ENCODE results near the gene DNMT1.

DNMT1 gene

GRCh38 chr19:10141973-10142372 lies 52.8 kb downstream of the DNMT1 start:
- Mint-ChIP-seq H3K4me3 (no peak overlapping the region), H3K27me3 (no peaks in the 10 kb centered on the region), H3K4me1 (peaks cover 37% of the 10 kb centered on the region), H3K36me3 (peaks cover 17% of the 10 kb centered on the region), H3K9me3 (no peaks in the 10 kb centered on the region), H3K27ac (peak overlapping the region; percentile 30)

GRCh38 chr19:10141479-10141878 lies 53.3 kb downstream of the DNMT1 start:
- Mint-ChIP-seq H3K36me3 (peaks cover 15% of the 10 kb centered on the region), H3K27ac (peak overlapping the region; percentile 30), H3K4me3 (no peak overlapping the region), H3K27me3 (no peaks in the 10 kb centered on the region), H3K4me1 (peaks cover 36% of the 10 kb centered on the region), H3K9me3 (no peaks in the 10 kb centered on the region)

GRCh38 chr19:10139952-10140351 lies 54.8 kb downstream of the DNMT1 start:
- Mint-ChIP-seq H3K27me3 (no peaks in the 10 kb centered on the region), H3K36me3 (peaks cover 6% of the 10 kb centered on the region), H3K4me3 (no peak overlapping the region), H3K9me3 (no peaks in the 10 kb centered on the region), H3K4me1 (peaks cover 34% of the 10 kb centered on the region), H3K27ac (no peak overlapping the region)

- Mint-ChIP-seq H3K27me3 (no peaks in the 10 kb centered on the region), H3K4me1 (peaks cover 34% of the 10 kb centered on the region), H3K9me3 (no peaks in the 10 kb centered on the region), H3K4me3 (no peak overlapping the region), H3K27ac (peak overlapping the region; percentile 12), H3K36me3 (peaks cover 5% of the 10 kb centered on the region)
Observed at GRCh38 chr19:10138879-10139795, 55.6 kb downstream of the DNMT1 start.

- H3K36me3 Mint-ChIP-seq: peaks cover 6% of the 10 kb centered on the region
- no peaks in the 10 kb centered on the region for H3K27me3 Mint-ChIP-seq
- H3K9me3 Mint-ChIP-seq: no peaks in the 10 kb centered on the region
- peaks cover 24% of the 10 kb centered on the region for H3K4me1 Mint-ChIP-seq
- no peak overlapping the region for H3K27ac Mint-ChIP-seq
- no peak overlapping the region for H3K4me3 Mint-ChIP-seq
Observed at GRCh38 chr19:10137751-10138682, 56.7 kb downstream of the DNMT1 start.

- H3K4me1 Mint-ChIP-seq: peaks cover 14% of the 10 kb centered on the region
- no peak overlapping the region for H3K27ac Mint-ChIP-seq
- no peaks in the 10 kb centered on the region for H3K9me3 Mint-ChIP-seq
- H3K27me3 Mint-ChIP-seq: no peaks in the 10 kb centered on the region
- H3K36me3 Mint-ChIP-seq: peaks cover 5% of the 10 kb centered on the region
- H3K4me3 Mint-ChIP-seq: no peak overlapping the region
Observed at GRCh38 chr19:10136936-10137335, 57.8 kb downstream of the DNMT1 start.

GRCh38 chr19:10135551-10136334 lies 59.0 kb downstream of the DNMT1 start:
- Mint-ChIP-seq H3K9me3 (no peaks in the 10 kb centered on the region), H3K4me1 (peaks cover 6% of the 10 kb centered on the region), H3K4me3 (no peak overlapping the region), H3K27me3 (no peaks in the 10 kb centered on the region), H3K27ac (no peak overlapping the region), H3K36me3 (peaks cover 8% of the 10 kb centered on the region)

- Mint-ChIP-seq H3K36me3 (peaks cover 11% of the 10 kb centered on the region), H3K27ac (no peak overlapping the region), H3K9me3 (no peaks in the 10 kb centered on the region), H3K27me3 (no peaks in the 10 kb centered on the region), H3K4me3 (no peak overlapping the region), H3K4me1 (peaks cover under 1% of the 10 kb centered on the region)
Observed at GRCh38 chr19:10134040-10134439, 60.7 kb downstream of the DNMT1 start.

GRCh38 chr19:10133596-10133995 lies 61.2 kb downstream of the DNMT1 start:
- Mint-ChIP-seq H3K27me3 (no peaks in the 10 kb centered on the region), H3K9me3 (no peaks in the 10 kb centered on the region), H3K4me3 (no peak overlapping the region), H3K36me3 (peaks cover 11% of the 10 kb centered on the region), H3K27ac (no peak overlapping the region), H3K4me1 (no peaks in the 10 kb centered on the region)

- H3K27ac Mint-ChIP-seq: no peak overlapping the region
- H3K4me1 Mint-ChIP-seq: no peaks in the 10 kb centered on the region
- no peaks in the 10 kb centered on the region for H3K9me3 Mint-ChIP-seq
- peaks cover 11% of the 10 kb centered on the region for H3K36me3 Mint-ChIP-seq
- no peaks in the 10 kb centered on the region for H3K27me3 Mint-ChIP-seq
- no peak overlapping the region for H3K4me3 Mint-ChIP-seq
Observed at GRCh38 chr19:10132905-10133304, 61.8 kb downstream of the DNMT1 start.

GRCh38 chr19:10126213-10126639 lies 68.5 kb downstream of the DNMT1 start:
- H3K27me3 Mint-ChIP-seq: no peaks in the 10 kb centered on the region
- no peak overlapping the region for H3K27ac Mint-ChIP-seq

GRCh38 chr19:10124429-10124828 lies 70.3 kb downstream of the DNMT1 start:
- H3K27ac Mint-ChIP-seq: no peak overlapping the region
- no peaks in the 10 kb centered on the region for H3K27me3 Mint-ChIP-seq
- no peak overlapping the region for H3K4me3 Mint-ChIP-seq
- no peaks in the 10 kb centered on the region for H3K9me3 Mint-ChIP-seq
- no peaks in the 10 kb centered on the region for H3K36me3 Mint-ChIP-seq
- peaks cover 5% of the 10 kb centered on the region for H3K4me1 Mint-ChIP-seq

More at GRCh38 chr19:10126213-10126639, 68.5 kb downstream of the DNMT1 start:
- no peak overlapping the region for H3K4me3 Mint-ChIP-seq
- no peaks in the 10 kb centered on the region for H3K4me1 Mint-ChIP-seq
- H3K9me3 Mint-ChIP-seq: no peaks in the 10 kb centered on the region
- peaks cover 3% of the 10 kb centered on the region for H3K36me3 Mint-ChIP-seq

GRCh38 chr19:10122045-10122444 lies 72.7 kb downstream of the DNMT1 start:
- H3K4me3 Mint-ChIP-seq: no peak overlapping the region
- H3K4me1 Mint-ChIP-seq: peaks cover 9% of the 10 kb centered on the region
- no peak overlapping the region for H3K27ac Mint-ChIP-seq
- H3K9me3 Mint-ChIP-seq: no peaks in the 10 kb centered on the region
- H3K27me3 Mint-ChIP-seq: no peaks in the 10 kb centered on the region
- no peaks in the 10 kb centered on the region for H3K36me3 Mint-ChIP-seq

GRCh38 chr19:10120538-10121189 lies 74.1 kb downstream of the DNMT1 start:
- H3K27ac Mint-ChIP-seq: no peak overlapping the region
- H3K27me3 Mint-ChIP-seq: no peaks in the 10 kb centered on the region
- no peaks in the 10 kb centered on the region for H3K9me3 Mint-ChIP-seq
- no peak overlapping the region for H3K4me3 Mint-ChIP-seq
- peaks cover 7% of the 10 kb centered on the region for H3K36me3 Mint-ChIP-seq
- H3K4me1 Mint-ChIP-seq: peaks cover 19% of the 10 kb centered on the region

GRCh38 chr19:10118960-10119359 lies 75.8 kb downstream of the DNMT1 start:
- H3K36me3 Mint-ChIP-seq: peaks cover 7% of the 10 kb centered on the region
- H3K27me3 Mint-ChIP-seq: no peaks in the 10 kb centered on the region
- no peaks in the 10 kb centered on the region for H3K9me3 Mint-ChIP-seq
- H3K4me3 Mint-ChIP-seq: peak overlapping the region; percentile 95
- peaks cover 19% of the 10 kb centered on the region for H3K4me1 Mint-ChIP-seq
- peak overlapping the region; percentile 90 for H3K27ac Mint-ChIP-seq

All from activated naive CD4-positive, alpha-beta T cell treated with anti-CD3 and anti-CD28 coated beads, Interleukin-2, amount 50 U/mL, for 24 hours (primary cell).